HG03108 (cell line): ENCODE results near the gene MYL7.

Source experiments
- ATAC-seq: cut with Tn5 transposase; IDR thresholded peaks from one replicate; pipeline ENCODE4 v1.9.1; 2021; ENCODE audit warnings: moderate library complexity; ENCODE audit not compliant: unreplicated experiment

MYL7 gene

GRCh38 chr7:44101966-44102845, 38.9 kb downstream of the MYL7 start:
- no peak for ATAC-seq

- no peak for ATAC-seq
Observed at GRCh38 chr7:44101303-44101965, 39.7 kb downstream of the MYL7 start.

- no peak for ATAC-seq
Observed at GRCh38 chr7:44100458-44101302, 40.5 kb downstream of the MYL7 start.

GRCh38 chr7:44099669-44100068, 41.5 kb downstream of the MYL7 start:
- no peak for ATAC-seq

DNA sequence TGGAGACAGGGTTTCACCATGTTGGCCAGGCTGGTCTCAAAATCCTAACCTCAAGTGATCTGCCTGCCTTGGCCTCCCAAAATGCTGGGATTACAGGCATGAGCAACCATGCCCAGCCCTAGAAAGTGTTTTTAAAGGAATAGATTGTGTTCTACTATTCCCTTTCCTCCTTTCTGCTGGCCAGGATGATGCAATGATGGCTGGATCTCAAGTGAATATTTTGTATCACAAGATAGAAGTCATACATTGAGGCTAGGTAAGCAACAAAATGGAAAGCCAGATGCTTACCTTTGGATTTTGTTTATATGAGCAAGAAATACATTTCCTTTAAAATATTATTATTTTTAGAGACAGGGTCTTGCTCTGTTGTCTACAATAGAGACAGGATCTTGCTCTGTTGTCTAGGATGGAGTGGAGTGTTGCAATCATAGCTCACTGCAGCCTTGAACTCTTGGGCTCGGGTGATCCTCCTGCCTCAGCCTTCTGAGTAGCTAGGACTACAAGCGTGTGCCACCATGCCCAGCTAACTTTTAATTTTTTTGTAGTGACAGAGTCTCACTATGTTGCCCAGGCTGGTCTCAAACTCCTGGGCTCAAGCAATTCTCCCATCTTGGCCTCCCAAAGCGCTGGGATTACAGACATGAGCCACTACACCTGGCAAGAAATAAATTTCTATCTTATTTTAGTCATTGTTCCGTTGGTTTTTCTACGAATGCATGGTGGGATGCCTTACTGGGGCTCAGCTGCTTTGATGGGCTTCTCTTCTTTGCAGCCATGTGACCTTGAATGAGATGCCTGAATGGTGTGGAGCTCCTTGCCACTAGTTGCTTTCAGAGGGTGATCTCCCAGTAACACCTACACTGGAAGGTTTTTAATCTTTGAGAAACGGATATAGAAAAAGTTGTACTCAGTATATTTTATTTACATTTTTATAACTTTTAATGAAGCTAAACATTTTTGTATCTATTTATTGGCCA, 42.8 kb downstream of the MYL7 start:
- ATAC-seq: no peak

GRCh38 chr7:44097064-44097932, 43.8 kb downstream of the MYL7 start:
- peak; percentile 69 for ATAC-seq

DNA sequence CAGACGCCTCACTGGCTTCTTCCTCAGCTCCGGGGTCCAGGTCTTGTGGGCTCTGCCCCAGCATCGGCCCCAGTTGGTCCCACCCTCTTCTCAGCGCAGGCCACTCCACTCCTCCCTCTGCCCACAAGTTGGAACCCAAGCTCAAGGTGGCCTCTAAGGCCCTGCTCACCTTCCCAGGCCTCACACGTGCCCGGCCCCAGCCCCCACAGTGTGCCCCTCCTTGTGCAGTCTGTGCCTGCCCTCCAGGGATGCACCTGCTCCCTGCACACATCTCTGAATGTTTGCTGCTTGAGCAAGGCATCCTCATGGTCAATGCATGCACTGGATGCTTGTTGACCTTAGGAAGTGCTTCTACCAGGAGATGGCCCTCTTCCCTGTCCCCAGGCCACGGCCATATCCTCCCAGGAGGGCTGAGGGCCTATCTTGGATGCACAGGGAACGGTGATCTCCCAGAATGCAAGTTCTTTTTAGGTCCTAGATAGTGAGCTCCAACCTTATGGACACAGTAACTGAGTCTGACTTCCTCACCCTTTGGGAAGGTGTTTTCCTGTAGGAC, 44.7 kb downstream of the MYL7 start:
- ATAC-seq: no peak

GRCh38 chr7:44095781-44096180, 45.4 kb downstream of the MYL7 start:
- no peak for ATAC-seq

DNA sequence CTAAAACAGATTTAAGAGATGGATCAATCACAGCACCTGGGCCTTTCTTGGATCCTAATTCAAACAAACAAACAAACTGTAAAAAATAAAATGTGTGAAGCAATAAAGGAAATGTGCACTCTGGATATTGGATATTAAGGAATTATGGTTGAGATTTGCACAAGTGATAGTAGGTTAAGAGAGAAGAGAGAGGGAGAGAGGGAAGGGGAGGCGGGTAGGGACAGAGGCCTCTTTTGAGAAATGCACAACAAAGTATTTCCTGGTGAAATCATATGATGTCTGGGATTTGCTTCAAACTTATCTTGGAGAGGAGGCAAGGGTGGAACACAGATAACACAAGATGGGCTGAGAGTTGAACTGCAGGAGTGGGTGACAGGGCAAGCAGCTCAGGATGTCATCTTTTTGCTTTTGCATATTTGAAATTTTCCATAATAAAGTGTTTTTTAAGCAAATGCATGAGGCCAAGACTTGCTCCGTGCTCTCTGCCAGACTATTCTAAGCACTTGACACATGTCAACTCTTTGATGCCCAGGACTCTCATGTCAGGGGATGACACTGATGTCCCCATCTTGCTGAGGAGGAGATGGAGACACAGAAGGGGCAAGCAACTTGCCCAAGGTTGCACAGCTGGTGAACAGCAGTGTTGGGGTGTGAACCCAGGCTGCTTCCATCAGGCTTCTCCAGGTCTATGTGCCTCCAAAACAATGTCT, 46.1 kb downstream of the MYL7 start:
- no peak for ATAC-seq

- ATAC-seq: no peak
Observed at GRCh38 chr7:44094365-44094764, 46.8 kb downstream of the MYL7 start.

DNA sequence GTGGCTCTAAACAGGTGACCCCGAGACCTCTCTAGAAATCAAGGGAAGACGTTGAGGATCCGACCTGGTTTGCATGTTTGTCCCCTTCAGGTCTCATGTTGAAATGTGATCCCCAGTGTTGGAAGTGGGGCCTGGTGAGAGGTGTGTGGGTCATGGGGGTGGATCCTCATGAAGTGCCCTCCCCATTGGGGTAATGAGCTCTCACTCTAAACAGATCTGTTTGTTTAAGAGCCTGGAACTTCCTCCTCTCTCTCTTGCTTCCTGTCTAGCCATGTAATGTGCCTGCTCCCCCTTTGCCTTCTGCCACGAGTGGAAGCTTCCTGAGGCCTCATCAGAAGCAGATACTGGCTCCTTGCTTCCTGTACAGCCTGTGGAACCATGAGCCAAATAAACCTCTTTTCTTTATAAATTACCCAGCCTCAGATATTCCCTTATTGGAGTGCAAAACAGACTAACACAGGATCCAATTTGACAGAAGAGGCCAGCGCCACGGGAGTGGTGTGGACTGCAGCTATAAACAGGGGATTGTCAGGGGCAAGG, 48.0 kb downstream of the MYL7 start:
- no peak for ATAC-seq
